NT2/D1 (cell line): Measurements from ENCODE around the gene GGTLC2.

ENCODE experiments used
- DNase-seq: peaks from one replicate; pipeline ENCODE4 v3.0.0-alpha.2; 2011; ENCODE audit warnings: low read depth, low spot score
- H3K27me3 ChIP-seq: 2 replicates; pipeline ENCODE4 v1.6.0; 2011; ENCODE audit warnings: mild to moderate bottlenecking; ENCODE audit not compliant: insufficient read length, insufficient read depth
- H3K36me3 ChIP-seq: 2 replicates; pipeline ENCODE4 v1.6.1; 2011; ENCODE audit warnings: mild to moderate bottlenecking, low read length, mixed read lengths; ENCODE audit not compliant: insufficient read depth, insufficient read length
- H3K4me1 ChIP-seq: 2 replicates; pipeline ENCODE4 v1.5.1; 2011; ENCODE audit not compliant: insufficient read depth, insufficient read length
- H3K4me3 ChIP-seq: 2 replicates; pipeline ENCODE4 v1.5.1; 2011; ENCODE audit warnings: low read depth; ENCODE audit not compliant: insufficient read length
- H3K9ac ChIP-seq: 2 replicates; pipeline ENCODE4 v1.6.0; 2011; ENCODE audit warnings: low read depth; ENCODE audit not compliant: insufficient read length
- H3K9me3 ChIP-seq: 2 replicates; pipeline ENCODE4 v1.5.1; 2011; ENCODE audit warnings: mild to moderate bottlenecking, low read length; ENCODE audit not compliant: insufficient read depth
- SUZ12 ChIP-seq: IDR thresholded peaks from 2 replicates; pipeline ENCODE4 v1.6.1; 2011; ENCODE audit not compliant: insufficient read length, insufficient read depth; ENCODE audit errors: extremely low read depth
- YY1 ChIP-seq: IDR thresholded peaks from 2 replicates; pipeline ENCODE4 v1.6.1; 2011; ENCODE audit not compliant: insufficient read length, insufficient read depth
- ZNF274 ChIP-seq: IDR thresholded peaks from 2 replicates; pipeline ENCODE4 v1.6.1; 2011; ENCODE audit warnings: mild to moderate bottlenecking, low read depth, low read length

The GGTLC2 gene

DNA sequence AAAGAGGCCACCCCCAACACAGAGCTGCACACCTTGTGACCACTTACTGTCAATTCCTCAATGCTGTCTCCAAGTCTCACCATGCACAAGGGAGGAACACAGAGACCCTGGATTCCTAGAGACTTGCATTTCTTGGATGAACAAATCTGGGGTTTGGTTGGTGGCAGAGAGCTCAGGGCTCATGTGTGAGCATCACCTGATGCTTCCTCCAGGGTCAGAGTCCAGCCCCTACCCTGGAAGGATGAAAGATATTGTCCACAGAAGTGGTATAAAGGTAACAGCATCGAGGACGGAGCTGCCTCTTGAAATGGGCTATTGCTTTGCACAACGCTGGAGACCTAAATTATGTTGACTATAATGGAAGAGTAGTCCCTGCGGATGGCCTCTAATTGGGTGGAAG is 36.0 kb downstream of the GGTLC2 start:
- no peak for DNase-seq
- Histone ChIP-seq H3K4me1 (no peaks in the 10 kb centered on the region), H3K9me3 (peaks cover 8% of the 10 kb centered on the region; the same call in 1 of the 2 replicates), H3K4me3 (no peak overlapping the region), H3K36me3 (no peaks in the 10 kb centered on the region), H3K9ac (no peak overlapping the region), H3K27me3 (peaks cover 99% of the 10 kb centered on the region)
- no peak for TF ChIP-seq ZNF274
- TF ChIP-seq SUZ12, result no peak
- TF ChIP-seq YY1, result no peak

DNA sequence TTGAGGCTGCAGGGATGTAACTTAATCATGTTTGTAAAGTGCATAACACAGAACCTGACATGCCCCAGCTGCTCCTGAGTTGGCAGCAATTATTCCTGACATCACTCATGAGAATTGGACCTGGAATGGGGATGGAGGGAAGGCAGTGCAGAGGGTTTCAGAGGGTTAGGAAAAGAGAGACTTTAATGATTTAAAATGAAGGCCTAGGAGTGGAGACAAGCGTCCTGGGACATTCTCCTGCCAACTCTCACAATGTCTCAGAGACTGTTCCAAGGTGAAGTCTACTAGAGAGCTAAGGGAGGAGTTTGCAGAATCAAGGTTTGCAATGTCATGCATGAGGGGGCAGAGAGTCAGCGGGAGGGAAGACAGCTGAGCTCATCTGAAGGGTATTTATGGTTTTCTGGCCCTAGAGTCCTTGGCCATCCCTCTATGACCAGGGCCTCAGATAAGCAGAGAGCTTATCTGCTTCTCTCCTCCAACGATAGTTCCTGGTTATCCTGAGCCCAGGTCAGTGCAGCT is 36.9 kb downstream of the GGTLC2 start:
- Histone ChIP-seq H3K4me3 (no peak overlapping the region), H3K9me3 (peaks cover 8% of the 10 kb centered on the region; the same call in 1 of the 2 replicates), H3K36me3 (no peaks in the 10 kb centered on the region), H3K4me1 (no peaks in the 10 kb centered on the region), H3K9ac (no peak overlapping the region), H3K27me3 (peaks cover 99% of the 10 kb centered on the region)
- DNase-seq, result no peak
- TF ChIP-seq YY1, result no peak
- no peak for TF ChIP-seq ZNF274
- no peak for TF ChIP-seq SUZ12

DNA sequence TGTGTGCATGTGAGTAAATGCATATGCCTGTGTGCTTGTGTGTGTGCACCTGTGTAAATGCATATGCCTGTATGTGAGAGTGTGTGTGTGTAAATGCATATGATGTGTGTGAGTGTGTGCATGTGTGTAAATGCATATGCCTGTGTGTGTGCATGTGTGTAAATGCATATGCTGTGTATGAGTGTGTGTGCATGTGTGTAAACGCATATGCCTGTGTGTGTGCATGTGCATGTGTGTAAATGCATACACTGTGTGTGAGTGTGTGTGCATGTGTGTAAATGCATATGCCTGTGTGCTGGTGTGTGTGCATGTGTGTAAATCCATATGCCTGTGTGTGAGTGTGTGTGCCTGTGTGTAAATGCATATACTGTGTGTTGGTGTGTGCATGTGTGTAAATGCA is 37.8 kb downstream of the GGTLC2 start:
- TF ChIP-seq ZNF274 (no peak), YY1 (no peak), SUZ12 (no peak)
- Histone ChIP-seq H3K4me1 (no peaks in the 10 kb centered on the region), H3K36me3 (no peaks in the 10 kb centered on the region), H3K27me3 (peaks cover 99% of the 10 kb centered on the region), H3K9ac (no peak overlapping the region), H3K4me3 (no peak overlapping the region), H3K9me3 (peaks cover 8% of the 10 kb centered on the region; the same call in 1 of the 2 replicates)
- DNase-seq, result no peak

DNA sequence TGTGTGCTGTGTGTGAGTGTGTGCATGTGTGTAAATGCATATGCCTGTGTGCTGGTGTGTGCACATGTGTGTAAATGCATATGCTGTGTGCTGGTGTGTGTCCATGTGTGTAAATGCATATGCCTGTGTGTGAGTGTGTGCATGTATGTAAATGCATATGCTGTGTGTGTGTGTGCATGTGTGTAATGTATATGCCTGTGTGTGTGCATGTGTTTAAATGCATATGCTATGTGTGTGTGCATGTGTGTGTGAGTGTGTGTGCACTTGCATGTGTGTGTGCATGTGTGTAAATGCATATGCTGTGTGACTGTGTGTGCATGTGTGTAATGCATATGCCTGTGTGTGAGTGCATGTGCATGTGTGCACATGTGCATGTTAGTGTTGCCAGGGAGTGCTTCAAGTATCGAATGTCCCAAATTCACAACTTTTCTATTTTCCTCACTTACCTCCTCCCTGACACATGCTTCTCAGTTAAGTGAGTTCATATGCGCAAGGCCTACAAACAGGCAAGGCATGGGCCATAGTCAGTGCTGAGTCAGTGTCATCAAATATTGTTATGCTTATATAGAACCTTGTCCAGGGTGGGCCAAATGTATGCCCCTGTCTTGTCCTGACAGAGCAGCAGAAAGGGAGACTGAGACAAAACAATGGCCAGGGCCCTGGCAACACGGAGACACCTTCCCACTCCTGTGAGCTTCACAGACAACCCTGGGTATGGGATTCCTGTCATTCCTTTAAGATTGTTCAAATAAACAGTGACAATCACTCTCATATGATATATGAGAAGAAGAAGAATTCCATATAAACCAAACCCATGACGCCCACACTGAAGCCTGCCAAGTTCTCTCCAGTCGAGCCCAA is 38.6 kb downstream of the GGTLC2 start:
- H3K9ac ChIP-seq, result no peak overlapping the region
- TF ChIP-seq YY1 (no peak), ZNF274 (no peak), SUZ12 (no peak)
- no peaks in the 10 kb centered on the region for H3K36me3 ChIP-seq
- H3K4me1 ChIP-seq, result no peaks in the 10 kb centered on the region
- H3K9me3 ChIP-seq, result peaks cover 8% of the 10 kb centered on the region; the same call in 1 of the 2 replicates
- no peak for DNase-seq
- no peak overlapping the region for H3K4me3 ChIP-seq
- H3K27me3 ChIP-seq, result peaks cover 99% of the 10 kb centered on the region

DNA sequence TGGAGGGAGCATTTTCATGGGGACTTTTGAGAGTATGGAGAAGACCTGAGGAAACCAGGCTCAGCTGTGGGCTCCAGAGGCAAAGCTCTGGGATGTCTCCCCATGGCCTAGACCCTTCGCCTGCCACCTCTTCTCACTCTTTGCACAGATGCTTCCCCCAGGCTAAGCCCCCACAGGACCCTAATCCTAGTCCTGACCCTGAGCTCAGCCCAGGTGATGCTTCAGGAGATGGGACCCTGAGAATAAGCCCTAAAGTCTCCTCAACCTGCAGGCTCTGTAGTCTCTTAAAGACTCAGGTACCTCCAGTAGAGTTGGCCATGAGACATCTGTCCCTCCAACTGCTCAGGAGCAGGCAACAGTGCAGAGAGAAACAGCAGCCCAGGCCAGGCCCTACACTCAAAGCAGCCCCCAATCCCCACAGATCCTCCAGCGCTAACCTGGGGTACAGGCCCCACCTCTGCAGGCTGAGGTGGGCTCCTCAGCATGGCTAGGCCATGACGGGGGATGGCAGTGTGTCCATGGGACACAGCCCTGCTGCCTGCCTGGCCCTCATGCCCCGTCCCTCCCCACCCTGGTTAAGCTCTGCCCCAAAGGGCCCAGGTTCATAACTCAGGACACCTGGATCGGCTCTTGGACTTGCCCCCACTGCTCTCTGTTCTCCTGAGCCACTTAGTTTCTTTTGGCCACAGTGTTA is 39.4 kb downstream of the GGTLC2 start:
- Histone ChIP-seq H3K4me3 (no peak overlapping the region), H3K36me3 (no peaks in the 10 kb centered on the region), H3K4me1 (no peaks in the 10 kb centered on the region), H3K9me3 (peaks cover 8% of the 10 kb centered on the region; the same call in 1 of the 2 replicates), H3K27me3 (peaks cover 100% of the 10 kb centered on the region), H3K9ac (no peak overlapping the region)
- TF ChIP-seq SUZ12, result no peak
- no peak for TF ChIP-seq YY1
- TF ChIP-seq ZNF274, result no peak
- no peak for DNase-seq

DNA sequence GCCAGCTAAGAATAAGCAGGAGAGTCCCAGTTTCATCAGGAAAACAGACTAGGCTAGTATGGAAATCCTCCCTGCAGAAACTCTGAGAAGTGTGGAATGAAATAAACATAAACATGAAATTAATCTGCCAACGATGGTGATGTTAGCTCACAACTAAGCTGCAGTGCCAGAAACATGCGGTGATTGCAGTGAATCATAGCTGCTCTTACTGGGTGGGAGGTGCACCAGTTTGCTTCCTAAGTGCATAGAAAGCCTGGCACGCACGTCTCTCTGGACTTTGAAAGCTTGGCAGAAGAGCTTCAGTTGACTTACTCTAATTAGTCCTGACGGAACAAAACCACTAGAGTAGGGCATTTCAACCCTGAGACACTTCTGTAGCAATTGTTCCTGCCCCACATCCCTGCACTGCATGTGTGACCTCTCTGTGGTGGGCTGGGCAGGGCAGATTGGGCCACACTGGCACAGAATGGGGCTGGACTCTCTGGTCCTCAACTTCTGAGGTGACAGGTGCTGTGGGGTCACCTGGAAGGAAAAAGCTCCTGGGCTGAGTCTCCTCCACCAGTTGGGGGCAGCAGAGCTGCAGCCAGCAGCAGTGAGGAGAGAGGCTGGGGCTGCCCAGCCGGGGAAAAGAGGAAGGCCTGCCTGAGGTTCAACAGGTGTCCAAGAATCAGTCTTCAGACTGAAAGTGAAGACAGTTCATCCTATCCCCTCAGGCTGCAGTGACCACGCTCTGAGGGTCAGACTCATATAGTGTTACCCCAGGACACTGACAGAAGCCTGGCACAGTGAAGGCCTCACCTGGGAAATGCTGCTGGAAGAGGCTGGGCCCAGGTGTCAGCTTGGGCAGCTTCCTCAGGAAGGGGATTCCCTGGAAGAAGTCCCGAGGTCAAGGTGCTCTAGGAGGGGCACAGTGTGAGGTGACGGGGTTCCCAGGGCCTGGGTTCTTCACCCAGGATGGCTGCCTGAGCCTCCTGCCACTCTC is 40.5 kb downstream of the GGTLC2 start:
- H3K4me3 ChIP-seq, result no peak overlapping the region
- no peak overlapping the region for H3K9ac ChIP-seq
- peaks cover 8% of the 10 kb centered on the region; the same call in 1 of the 2 replicates for H3K9me3 ChIP-seq
- no peak for DNase-seq
- peaks cover 100% of the 10 kb centered on the region for H3K27me3 ChIP-seq
- H3K36me3 ChIP-seq, result no peaks in the 10 kb centered on the region
- H3K4me1 ChIP-seq, result no peaks in the 10 kb centered on the region
- TF ChIP-seq ZNF274 (no peak), YY1 (no peak), SUZ12 (no peak)
